ENCODE results near the gene GPI. TPM values are rescaled to one million over a fixed set of nuclear protein-coding genes. Genes with fewer than 3 reads are reported as not detected.
A peak's percentile ranks its signal among the peaks of the same experiment; 100 is the strongest.
"Not testable (repeated sequence)": the region's sequence is repeated elsewhere in the genome, so short reads cannot be mapped to it uniquely, and the experiment has no call there.

Gene GPI
- total RNA-seq, 2 donors from 2014 or later = 862 to 1,104 TPM

- H3K36me3 Mint-ChIP-seq (ENCODE audit: low read depth) = peaks cover 94% of the 10 kb centered on the region
- H3K4me3 Mint-ChIP-seq = no peak overlapping the region
- peak overlapping the region; percentile 52 for H3K27ac Mint-ChIP-seq
- no peaks in the 10 kb centered on the region for H3K4me1 Mint-ChIP-seq
- no peaks in the 10 kb centered on the region for H3K9me3 Mint-ChIP-seq
- ATAC-seq (replicated peaks) = no peak
- H3K27me3 Mint-ChIP-seq = no peaks in the 10 kb centered on the region
Observed at GRCh38 chr19:34330116-34330515, 34.9 kb upstream of the GPI start.

GRCh38 chr19:34330596-34330995, 34.4 kb upstream of the GPI start:
- not testable (repeated sequence) for H3K27ac Mint-ChIP-seq; H3K27me3 Mint-ChIP-seq; H3K4me3 Mint-ChIP-seq; H3K9me3 Mint-ChIP-seq; ATAC-seq (replicated peaks); H3K4me1 Mint-ChIP-seq
- peaks cover 89% of the 10 kb centered on the region for H3K36me3 Mint-ChIP-seq (ENCODE audit: low read depth)

GRCh38 chr19:34331596-34331995, 33.4 kb upstream of the GPI start:
- not testable (repeated sequence) for H3K27me3 Mint-ChIP-seq; H3K4me1 Mint-ChIP-seq; H3K4me3 Mint-ChIP-seq; H3K9me3 Mint-ChIP-seq; ATAC-seq (replicated peaks)
- peak overlapping the region; percentile 31 for H3K27ac Mint-ChIP-seq
- peaks cover 82% of the 10 kb centered on the region for H3K36me3 Mint-ChIP-seq (ENCODE audit: low read depth)

GRCh38 chr19:34332027-34332760, 32.8 kb upstream of the GPI start:
- ATAC-seq (replicated peaks) = no peak
- no peak overlapping the region for H3K27ac Mint-ChIP-seq
- peaks cover 82% of the 10 kb centered on the region for H3K36me3 Mint-ChIP-seq (ENCODE audit: low read depth)
- no peaks in the 10 kb centered on the region for H3K9me3 Mint-ChIP-seq
- no peaks in the 10 kb centered on the region for H3K27me3 Mint-ChIP-seq
- H3K4me1 Mint-ChIP-seq = peaks cover 4% of the 10 kb centered on the region
- no peak overlapping the region for H3K4me3 Mint-ChIP-seq

- Mint-ChIP-seq H3K9me3 (no peaks in the 10 kb centered on the region), H3K4me1 (peaks cover 5% of the 10 kb centered on the region), H3K27ac (no peak overlapping the region), H3K27me3 (no peaks in the 10 kb centered on the region), H3K36me3 (ENCODE audit: low read depth) (peaks cover 80% of the 10 kb centered on the region), H3K4me3 (no peak overlapping the region)
- no peak for ATAC-seq (replicated peaks)
Observed at GRCh38 chr19:34335914-34336313, 29.1 kb upstream of the GPI start.

GRCh38 chr19:34336781-34337271, 28.2 kb upstream of the GPI start:
- Mint-ChIP-seq H3K36me3 (ENCODE audit: low read depth) (peaks cover 80% of the 10 kb centered on the region), H3K4me1 (peaks cover 5% of the 10 kb centered on the region), H3K27ac (peak overlapping the region; percentile 73), H3K27me3 (no peaks in the 10 kb centered on the region), H3K9me3 (no peaks in the 10 kb centered on the region), H3K4me3 (no peak overlapping the region)
- ATAC-seq (replicated peaks) = peak; percentile 67

- no peaks in the 10 kb centered on the region for H3K27me3 Mint-ChIP-seq
Observed at GRCh38 chr19:34337739-34338138, 27.3 kb upstream of the GPI start.

GRCh38 chr19:34341935-34342680, 22.9 kb upstream of the GPI start:
- Mint-ChIP-seq H3K9me3 (no peaks in the 10 kb centered on the region), H3K4me1 (peaks cover 8% of the 10 kb centered on the region), H3K4me3 (no peak overlapping the region), H3K27me3 (no peaks in the 10 kb centered on the region), H3K27ac (peak overlapping the region; percentile 46), H3K36me3 (ENCODE audit: low read depth) (peaks cover 86% of the 10 kb centered on the region)
- no peak for ATAC-seq (replicated peaks)

More at GRCh38 chr19:34337739-34338138, 27.3 kb upstream of the GPI start:
- no peak overlapping the region for H3K4me3 Mint-ChIP-seq
- H3K27ac Mint-ChIP-seq = no peak overlapping the region
- no peak for ATAC-seq (replicated peaks)
- H3K4me1 Mint-ChIP-seq = peaks cover 5% of the 10 kb centered on the region
- peaks cover 80% of the 10 kb centered on the region for H3K36me3 Mint-ChIP-seq (ENCODE audit: low read depth)
- H3K9me3 Mint-ChIP-seq = no peaks in the 10 kb centered on the region

GRCh38 chr19:34343751-34344150, 21.2 kb upstream of the GPI start:
- Mint-ChIP-seq H3K4me3 (no peak overlapping the region), H3K27me3 (no peaks in the 10 kb centered on the region), H3K4me1 (peaks cover 5% of the 10 kb centered on the region), H3K27ac (no peak overlapping the region), H3K9me3 (no peaks in the 10 kb centered on the region), H3K36me3 (ENCODE audit: low read depth) (peaks cover 74% of the 10 kb centered on the region)
- ATAC-seq (replicated peaks) = no peak

- peak; percentile 35 for ATAC-seq (replicated peaks)
- Mint-ChIP-seq H3K27ac (peak overlapping the region; percentile 59), H3K36me3 (ENCODE audit: low read depth) (peaks cover 58% of the 10 kb centered on the region), H3K4me3 (no peak overlapping the region), H3K9me3 (no peaks in the 10 kb centered on the region), H3K4me1 (peaks cover 18% of the 10 kb centered on the region), H3K27me3 (no peaks in the 10 kb centered on the region)
Observed at GRCh38 chr19:34345947-34346351, 19.0 kb upstream of the GPI start.

- H3K9me3 Mint-ChIP-seq = no peaks in the 10 kb centered on the region
- no peak overlapping the region for H3K27ac Mint-ChIP-seq
- peaks cover 18% of the 10 kb centered on the region for H3K4me1 Mint-ChIP-seq
- no peak overlapping the region for H3K4me3 Mint-ChIP-seq
- H3K27me3 Mint-ChIP-seq = no peaks in the 10 kb centered on the region
- H3K36me3 Mint-ChIP-seq (ENCODE audit: low read depth) = peaks cover 57% of the 10 kb centered on the region
- no peak for ATAC-seq (replicated peaks)
Observed at GRCh38 chr19:34347561-34348165, 17.3 kb upstream of the GPI start.

GRCh38 chr19:34348899-34349487, 16.0 kb upstream of the GPI start:
- H3K9me3 Mint-ChIP-seq = no peaks in the 10 kb centered on the region
- no peaks in the 10 kb centered on the region for H3K27me3 Mint-ChIP-seq
- no peak for ATAC-seq (replicated peaks)
- H3K4me1 Mint-ChIP-seq = peaks cover 18% of the 10 kb centered on the region
- peak overlapping the region; percentile 90 for H3K27ac Mint-ChIP-seq
- H3K36me3 Mint-ChIP-seq (ENCODE audit: low read depth) = peaks cover 51% of the 10 kb centered on the region
- H3K4me3 Mint-ChIP-seq = peak overlapping the region; percentile 71

GRCh38 chr19:34350161-34350561, 14.8 kb upstream of the GPI start:
- peak; percentile 93 for ATAC-seq (replicated peaks)
- H3K9me3 Mint-ChIP-seq = no peaks in the 10 kb centered on the region
- H3K4me3 Mint-ChIP-seq = peak overlapping the region; percentile 71
- H3K27me3 Mint-ChIP-seq = no peaks in the 10 kb centered on the region
- H3K4me1 Mint-ChIP-seq = peaks cover 18% of the 10 kb centered on the region
- peaks cover 50% of the 10 kb centered on the region for H3K36me3 Mint-ChIP-seq (ENCODE audit: low read depth)
- peak overlapping the region; percentile 90 for H3K27ac Mint-ChIP-seq

GRCh38 chr19:34351382-34351826, 13.6 kb upstream of the GPI start:
- peak overlapping the region; percentile 70 for H3K4me3 Mint-ChIP-seq

More at GRCh38 chr19:34351382-34351826, 13.6 kb upstream of the GPI start:
- Mint-ChIP-seq H3K27ac (peak overlapping the region; percentile 87), H3K9me3 (no peaks in the 10 kb centered on the region), H3K27me3 (no peaks in the 10 kb centered on the region), H3K36me3 (ENCODE audit: low read depth) (peaks cover 37% of the 10 kb centered on the region), H3K4me1 (peaks cover 12% of the 10 kb centered on the region)
- ATAC-seq (replicated peaks) = peak; percentile 12
